Ovary (tissue), 3 donors: ENCODE measurements around the gene POLR3E.

Experiments
- POLR2A ChIP-seq: fragments of 450-650 bp; IDR thresholded peaks from one replicate; pipeline ENCODE4 v1.6.1; 2017; ENCODE audit warnings: antibody characterized with exemption, mild to moderate bottlenecking, moderate library complexity
- TF ChIP-seq, protein P1 (sequence below), 3 donors: fragments of 450-650 bp in 2 of 3; fragments of 200-600 bp in 1 of 3; IDR thresholded peaks; one replicate each; pipeline versions ENCODE4 v1.5.1 to v1.8.0; 2016 to 2022; ENCODE audit warnings: antibody characterized with exemption in 3 of 3, mild to moderate bottlenecking in 1 of 3
- donor health status: DM: no; HTN: no; CAD: no.

GRCh38 chr16:22381392-22381791 lies 84.2 kb downstream of the POLR3E start:
- TF ChIP-seq, protein P1, sequence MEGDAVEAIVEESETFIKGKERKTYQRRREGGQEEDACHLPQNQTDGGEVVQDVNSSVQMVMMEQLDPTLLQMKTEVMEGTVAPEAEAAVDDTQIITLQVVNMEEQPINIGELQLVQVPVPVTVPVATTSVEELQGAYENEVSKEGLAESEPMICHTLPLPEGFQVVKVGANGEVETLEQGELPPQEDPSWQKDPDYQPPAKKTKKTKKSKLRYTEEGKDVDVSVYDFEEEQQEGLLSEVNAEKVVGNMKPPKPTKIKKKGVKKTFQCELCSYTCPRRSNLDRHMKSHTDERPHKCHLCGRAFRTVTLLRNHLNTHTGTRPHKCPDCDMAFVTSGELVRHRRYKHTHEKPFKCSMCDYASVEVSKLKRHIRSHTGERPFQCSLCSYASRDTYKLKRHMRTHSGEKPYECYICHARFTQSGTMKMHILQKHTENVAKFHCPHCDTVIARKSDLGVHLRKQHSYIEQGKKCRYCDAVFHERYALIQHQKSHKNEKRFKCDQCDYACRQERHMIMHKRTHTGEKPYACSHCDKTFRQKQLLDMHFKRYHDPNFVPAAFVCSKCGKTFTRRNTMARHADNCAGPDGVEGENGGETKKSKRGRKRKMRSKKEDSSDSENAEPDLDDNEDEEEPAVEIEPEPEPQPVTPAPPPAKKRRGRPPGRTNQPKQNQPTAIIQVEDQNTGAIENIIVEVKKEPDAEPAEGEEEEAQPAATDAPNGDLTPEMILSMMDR (IDR thresholded peaks at IDR 0.05): no peak
- TF ChIP-seq POLR2A: no peak
